Central memory CD8-positive, alpha-beta T cell (primary cell): ENCODE measurements around the gene CPNE7.

Experiments
- ATAC-seq: fragments of 150-1000 bp; cut with Tn5 transposase; replicated peaks from 2 replicates; pipeline ENCODE4 v1.10.0; 2022; ENCODE audit warnings: mild to moderate bottlenecking, moderate FRiP score, moderate number of reproducible peaks; ENCODE audit not compliant: poor library complexity, severe bottlenecking; ENCODE audit errors: extremely low read depth
- DNase-seq, 2 donors: peaks; one replicate each; pipeline ENCODE4 v3.0.0; 2021; ENCODE audit warnings: low spot score in 2 of 2
- H3K27ac Mint-ChIP-seq: one replicate; pipeline ENCODE4 v1.8.0; 2022; ENCODE audit warnings: low read depth, mild to moderate bottlenecking, moderate library complexity, mixed read lengths
- H3K27me3 Mint-ChIP-seq: one replicate; pipeline ENCODE4 v1.8.0; 2022; ENCODE audit warnings: mixed read lengths
- H3K36me3 Mint-ChIP-seq: one replicate; pipeline ENCODE4 v1.8.0; 2022; ENCODE audit warnings: mild to moderate bottlenecking, moderate library complexity, mixed read lengths; ENCODE audit not compliant: insufficient read depth
- H3K4me1 Mint-ChIP-seq: one replicate; pipeline ENCODE4 v1.8.0; 2022; ENCODE audit warnings: mixed read lengths
- H3K4me3 Mint-ChIP-seq: one replicate; pipeline ENCODE4 v1.8.0; 2022; ENCODE audit warnings: mild to moderate bottlenecking, moderate library complexity, mixed read lengths
- H3K9me3 Mint-ChIP-seq: one replicate; pipeline ENCODE4 v1.8.0; 2022; ENCODE audit warnings: mixed read lengths

The CPNE7 gene

GRCh38 chr16:89575247-89576152 lies at the start of gene CPNE7:
Gene CPNE7, plus strand, starts transcription at chr16:89575758. Its CDS starts 140 bp downstream, at chr16:89575898.
- peak; percentile 30 for ATAC-seq
- DNase-seq: no peak
- peaks cover 8% of the 10 kb centered on the region for H3K4me1 Mint-ChIP-seq
- H3K36me3 Mint-ChIP-seq: peaks cover 7% of the 10 kb centered on the region
- no peak within 1 kb of the TSS for H3K27ac Mint-ChIP-seq
- H3K9me3 Mint-ChIP-seq: no peaks in the 10 kb centered on the region
- peaks cover 26% of the 10 kb centered on the region for H3K27me3 Mint-ChIP-seq
- H3K4me3 Mint-ChIP-seq: peak within 1 kb of the TSS; percentile 48

- Mint-ChIP-seq H3K27ac (no peak overlapping the region), H3K27me3 (no peaks in the 10 kb centered on the region), H3K4me3 (no peak overlapping the region), H3K9me3 (no peaks in the 10 kb centered on the region), H3K4me1 (peaks cover 3% of the 10 kb centered on the region), H3K36me3 (peaks cover 62% of the 10 kb centered on the region)
- no peak for ATAC-seq
- no peak for DNase-seq
These were observed 46.5 kb upstream of the CPNE7 start for GRCh38 chr16:89529097-89529496.

- peaks cover 55% of the 10 kb centered on the region for H3K36me3 Mint-ChIP-seq
- H3K4me1 Mint-ChIP-seq: peaks cover 16% of the 10 kb centered on the region
- ATAC-seq (no peak), DNase-seq (no peak)
- H3K4me3 Mint-ChIP-seq: no peak overlapping the region
- no peaks in the 10 kb centered on the region for H3K9me3 Mint-ChIP-seq
- H3K27me3 Mint-ChIP-seq: no peaks in the 10 kb centered on the region
- H3K27ac Mint-ChIP-seq: no peak overlapping the region
These were observed 44.9 kb upstream of the CPNE7 start for GRCh38 chr16:89530401-89531381.

- ATAC-seq (no peak), DNase-seq (no peak)
- Mint-ChIP-seq H3K27me3 (no peaks in the 10 kb centered on the region), H3K36me3 (peaks cover 54% of the 10 kb centered on the region), H3K9me3 (no peaks in the 10 kb centered on the region), H3K27ac (no peak overlapping the region), H3K4me3 (no peak overlapping the region), H3K4me1 (peaks cover 16% of the 10 kb centered on the region)
These were observed 43.6 kb upstream of the CPNE7 start for GRCh38 chr16:89531821-89532526.

- Mint-ChIP-seq H3K36me3 (peaks cover 41% of the 10 kb centered on the region), H3K4me3 (peak overlapping the region; percentile 39), H3K4me1 (peaks cover 16% of the 10 kb centered on the region), H3K27me3 (no peaks in the 10 kb centered on the region), H3K27ac (peak overlapping the region; percentile 75), H3K9me3 (no peaks in the 10 kb centered on the region)
- ATAC-seq (peak; percentile 82), DNase-seq (no peak)
These were observed 41.3 kb upstream of the CPNE7 start for GRCh38 chr16:89534252-89534756.

GRCh38 chr16:89536371-89536770 lies 39.2 kb upstream of the CPNE7 start:
- peaks cover 35% of the 10 kb centered on the region for H3K36me3 Mint-ChIP-seq
- ATAC-seq (no peak), DNase-seq (no peak)
- peaks cover 16% of the 10 kb centered on the region for H3K4me1 Mint-ChIP-seq
- H3K4me3 Mint-ChIP-seq: no peak overlapping the region
- H3K9me3 Mint-ChIP-seq: no peaks in the 10 kb centered on the region
- H3K27me3 Mint-ChIP-seq: no peaks in the 10 kb centered on the region
- no peak overlapping the region for H3K27ac Mint-ChIP-seq

GRCh38 chr16:89536886-89537548 lies 38.5 kb upstream of the CPNE7 start:
- Mint-ChIP-seq H3K4me3 (no peak overlapping the region), H3K4me1 (peaks cover 16% of the 10 kb centered on the region), H3K27me3 (no peaks in the 10 kb centered on the region), H3K27ac (no peak overlapping the region), H3K9me3 (no peaks in the 10 kb centered on the region), H3K36me3 (peaks cover 30% of the 10 kb centered on the region)
- ATAC-seq: no peak
- no peak for DNase-seq

- no peak for DNase-seq
- no peak overlapping the region for H3K4me3 Mint-ChIP-seq
- H3K27ac Mint-ChIP-seq: no peak overlapping the region
- H3K9me3 Mint-ChIP-seq: no peaks in the 10 kb centered on the region
- H3K4me1 Mint-ChIP-seq: peaks cover 16% of the 10 kb centered on the region
- H3K27me3 Mint-ChIP-seq: no peaks in the 10 kb centered on the region
- no peak for ATAC-seq
- peaks cover 28% of the 10 kb centered on the region for H3K36me3 Mint-ChIP-seq
These were observed 38.0 kb upstream of the CPNE7 start for GRCh38 chr16:89537549-89537925.

- H3K4me3 Mint-ChIP-seq: no peak overlapping the region
- H3K36me3 Mint-ChIP-seq: peaks cover 20% of the 10 kb centered on the region
- peaks cover 16% of the 10 kb centered on the region for H3K4me1 Mint-ChIP-seq
- DNase-seq: no peak
- H3K27ac Mint-ChIP-seq: no peak overlapping the region
- ATAC-seq: no peak
- H3K27me3 Mint-ChIP-seq: no peaks in the 10 kb centered on the region
- no peaks in the 10 kb centered on the region for H3K9me3 Mint-ChIP-seq
These were observed 37.3 kb upstream of the CPNE7 start for GRCh38 chr16:89538286-89538685.

GRCh38 chr16:89540557-89540956 lies 35.0 kb upstream of the CPNE7 start:
- H3K9me3 Mint-ChIP-seq: no peaks in the 10 kb centered on the region
- no peaks in the 10 kb centered on the region for H3K27me3 Mint-ChIP-seq
- H3K27ac Mint-ChIP-seq: no peak overlapping the region
- DNase-seq (no peak), ATAC-seq (no peak)
- no peaks in the 10 kb centered on the region for H3K4me1 Mint-ChIP-seq
- H3K4me3 Mint-ChIP-seq: no peak overlapping the region
- H3K36me3 Mint-ChIP-seq: peaks cover 11% of the 10 kb centered on the region

GRCh38 chr16:89541792-89542191 lies 33.8 kb upstream of the CPNE7 start:
- Mint-ChIP-seq H3K4me3 (no peak overlapping the region), H3K36me3 (peaks cover 8% of the 10 kb centered on the region), H3K9me3 (no peaks in the 10 kb centered on the region), H3K27ac (no peak overlapping the region), H3K4me1 (no peaks in the 10 kb centered on the region), H3K27me3 (no peaks in the 10 kb centered on the region)
- ATAC-seq (no peak), DNase-seq (no peak)
